HG02973 (cell line): Measurements from ENCODE around the gene ZNF318.
"Not testable (repeated sequence)": the region's sequence is repeated elsewhere in the genome, so short reads cannot be mapped to it uniquely, and the experiment has no call there.

Experiments
- ATAC-seq: cut with Tn5 transposase; IDR thresholded peaks from one replicate; pipeline ENCODE4 v1.9.1; 2021; ENCODE audit warnings: moderate library complexity; ENCODE audit not compliant: unreplicated experiment

The ZNF318 gene

DNA sequence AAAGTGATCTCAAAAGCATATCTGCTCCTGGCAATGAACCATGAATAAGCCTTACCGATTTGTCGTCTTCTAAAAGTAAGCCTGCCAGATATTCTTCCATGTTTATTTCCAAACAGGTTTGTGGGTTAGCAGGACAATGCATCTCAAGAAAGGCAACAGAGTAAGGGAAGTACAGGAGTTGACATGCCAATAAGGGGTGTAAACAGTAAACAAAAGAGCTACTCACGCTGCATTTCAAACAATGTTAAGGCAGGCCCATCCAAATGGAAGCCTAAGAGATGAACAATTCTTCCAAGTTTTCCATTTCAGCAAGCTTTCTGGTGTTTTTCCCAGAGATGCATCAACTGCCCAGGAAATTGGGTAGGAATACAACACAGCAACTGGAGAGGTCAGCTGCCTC, 33.1 kb downstream of the ZNF318 start:
- no peak for ATAC-seq

- ATAC-seq = no peak
Measured at GRCh38 chr6:43335469-43335868, 34.0 kb downstream of the ZNF318 start.

DNA sequence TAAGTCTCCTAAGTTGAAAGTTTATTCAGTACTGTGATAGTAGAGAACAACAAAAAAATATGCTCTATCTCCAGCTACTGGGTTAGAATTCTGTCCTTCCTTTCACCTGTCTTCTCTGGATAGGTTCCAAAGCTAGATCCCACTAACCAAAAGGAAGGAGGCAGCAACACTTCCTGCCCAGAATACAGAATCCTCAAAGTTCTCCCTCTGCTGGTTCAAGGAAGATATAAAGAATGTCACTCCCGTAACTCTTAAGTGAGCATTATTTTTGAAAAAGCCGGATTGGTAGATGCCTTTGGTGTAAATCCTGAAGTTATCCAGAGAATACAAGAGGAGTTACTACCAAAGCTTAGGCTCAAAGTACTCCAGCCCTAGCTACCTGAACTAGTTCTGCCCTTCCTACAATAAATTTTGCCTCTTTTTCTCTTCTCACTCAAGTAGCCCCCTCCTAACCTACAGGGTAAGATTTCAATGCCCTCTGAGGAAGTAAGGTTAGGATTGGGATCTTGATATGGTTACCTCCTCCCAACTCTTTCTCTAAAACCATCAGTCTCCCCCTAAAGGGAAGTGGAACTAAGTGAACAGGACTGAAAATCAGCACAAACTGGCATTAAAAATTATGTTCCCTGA, 34.9 kb downstream of the ZNF318 start:
- ATAC-seq = no peak

GRCh38 chr6:43331891-43332290, 37.6 kb downstream of the ZNF318 start:
- no peak for ATAC-seq

DNA sequence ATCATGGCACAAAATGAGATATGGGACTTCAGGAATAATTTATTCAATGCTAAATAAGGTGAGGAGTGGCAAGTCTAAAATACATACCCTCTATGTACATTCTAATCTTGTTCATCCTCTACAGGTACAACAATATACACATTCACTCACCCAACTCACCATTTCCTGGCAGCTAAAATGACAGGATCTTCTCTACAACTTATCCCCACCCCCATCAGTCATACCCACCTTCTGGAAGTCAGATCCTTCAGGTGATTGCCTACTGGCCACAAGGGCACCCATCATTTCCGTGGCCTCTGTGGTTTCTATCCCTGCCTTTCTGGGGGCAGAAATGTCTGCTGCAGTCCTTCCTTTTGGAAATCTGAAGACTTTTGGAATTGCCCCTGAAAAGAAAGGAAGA, 38.0 kb downstream of the ZNF318 start:
- no peak for ATAC-seq

- ATAC-seq = no peak
Measured at GRCh38 chr6:43328528-43328927, 40.9 kb downstream of the ZNF318 start.

DNA sequence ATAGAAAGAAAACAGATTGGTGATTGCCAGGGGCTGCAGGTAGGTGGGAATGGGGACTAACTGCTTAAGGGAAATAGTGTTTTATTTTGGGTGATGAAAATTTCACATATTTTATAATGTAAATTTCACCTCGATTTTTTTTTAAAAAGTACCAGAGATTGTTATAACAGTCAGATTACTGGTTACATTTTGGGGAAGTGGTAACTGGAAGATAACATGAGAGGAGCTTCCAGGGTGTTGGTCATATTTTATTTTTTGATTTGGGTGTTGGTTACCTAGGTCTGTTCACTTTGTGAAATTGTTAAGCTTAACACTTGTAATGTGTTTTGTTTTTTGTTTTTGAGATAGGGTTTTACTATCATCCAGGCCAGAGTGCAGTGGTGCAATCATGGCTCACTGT, 43.6 kb downstream of the ZNF318 start:
- ATAC-seq = no peak

GRCh38 chr6:43318011-43318410, 51.4 kb downstream of the ZNF318 start:
- no peak for ATAC-seq

- ATAC-seq = no peak
Measured at GRCh38 chr6:43313813-43314212, 55.6 kb downstream of the ZNF318 start.

DNA sequence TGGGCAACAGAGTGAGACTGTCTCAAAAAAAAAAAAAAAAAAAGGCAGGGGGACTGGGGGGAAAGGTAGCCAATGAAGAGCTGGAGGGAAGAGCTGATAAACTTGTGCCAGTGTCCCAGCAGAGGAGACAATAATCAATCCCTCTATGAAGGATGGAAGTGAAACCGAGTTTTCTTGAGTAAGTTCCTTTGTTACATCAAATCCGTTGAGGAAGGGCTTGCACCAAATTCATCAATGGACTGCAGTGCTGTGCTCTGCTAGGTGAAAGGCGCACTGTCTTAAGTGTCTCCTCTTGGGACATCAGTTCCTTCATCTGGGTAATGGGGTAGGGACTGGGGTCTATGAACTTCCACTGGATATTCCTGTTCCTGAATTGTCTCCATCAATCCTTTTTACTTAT, 57.8 kb downstream of the ZNF318 start:
- ATAC-seq = no peak

DNA sequence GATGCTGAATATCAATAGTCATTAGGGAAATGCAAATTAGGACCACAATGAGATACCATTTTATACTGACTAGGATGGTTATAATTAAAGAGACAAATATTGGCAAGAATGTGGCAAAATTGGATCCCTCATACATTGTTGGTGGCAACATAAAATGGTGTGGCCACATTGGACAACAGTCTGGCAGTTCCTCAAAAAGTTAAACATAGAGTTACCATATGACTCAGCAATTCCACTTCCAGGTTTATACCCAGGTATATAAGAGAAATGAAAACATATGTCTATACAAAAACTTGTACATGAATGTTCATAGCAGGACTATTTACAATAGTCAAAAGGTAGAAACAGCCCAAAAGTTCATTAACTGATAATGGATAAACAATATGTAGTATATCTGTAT, 58.8 kb downstream of the ZNF318 start:
- ATAC-seq = no peak

DNA sequence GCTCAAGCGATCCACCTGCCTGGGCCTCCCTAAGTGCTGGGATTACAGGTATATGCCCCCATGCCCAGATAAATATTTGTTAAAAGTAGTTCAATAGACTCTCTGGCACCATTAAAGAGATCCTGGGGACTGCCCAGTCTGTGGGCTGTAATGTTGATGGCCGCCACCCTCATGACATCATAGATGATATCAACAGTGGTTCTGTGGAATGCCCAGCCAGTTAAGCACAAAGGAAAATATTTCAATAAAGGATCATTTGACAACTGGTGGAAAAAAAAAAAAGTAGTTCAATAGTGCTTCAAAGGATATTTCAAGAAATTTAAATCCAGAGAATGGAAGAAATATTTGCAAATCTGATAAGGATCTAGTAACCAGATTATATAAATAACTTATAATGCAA, 59.3 kb downstream of the ZNF318 start:
- no peak for ATAC-seq

DNA sequence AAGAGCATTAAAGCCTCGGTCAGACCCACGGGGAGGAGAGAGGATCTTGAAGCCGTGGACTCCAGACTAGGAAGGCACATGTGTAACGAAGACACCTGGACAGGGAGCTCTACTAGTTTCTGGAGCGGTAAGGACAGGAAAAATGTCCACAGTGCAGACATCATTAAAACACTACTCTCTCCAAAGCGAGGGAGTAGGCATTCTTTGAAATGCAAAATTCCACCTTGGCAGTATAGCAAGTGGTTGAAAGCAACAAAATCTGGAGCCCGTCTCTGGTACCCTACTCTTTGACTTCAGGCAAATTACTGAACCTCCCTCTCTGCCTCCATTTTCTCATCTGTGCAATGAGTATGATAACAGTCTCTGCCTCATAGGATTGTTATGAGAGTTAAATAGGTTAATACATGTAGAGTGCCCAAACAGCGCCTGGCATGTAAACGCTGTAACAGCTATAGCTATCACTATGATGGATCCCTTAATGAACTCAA, 60.4 kb downstream of the ZNF318 start:
- no peak for ATAC-seq

DNA sequence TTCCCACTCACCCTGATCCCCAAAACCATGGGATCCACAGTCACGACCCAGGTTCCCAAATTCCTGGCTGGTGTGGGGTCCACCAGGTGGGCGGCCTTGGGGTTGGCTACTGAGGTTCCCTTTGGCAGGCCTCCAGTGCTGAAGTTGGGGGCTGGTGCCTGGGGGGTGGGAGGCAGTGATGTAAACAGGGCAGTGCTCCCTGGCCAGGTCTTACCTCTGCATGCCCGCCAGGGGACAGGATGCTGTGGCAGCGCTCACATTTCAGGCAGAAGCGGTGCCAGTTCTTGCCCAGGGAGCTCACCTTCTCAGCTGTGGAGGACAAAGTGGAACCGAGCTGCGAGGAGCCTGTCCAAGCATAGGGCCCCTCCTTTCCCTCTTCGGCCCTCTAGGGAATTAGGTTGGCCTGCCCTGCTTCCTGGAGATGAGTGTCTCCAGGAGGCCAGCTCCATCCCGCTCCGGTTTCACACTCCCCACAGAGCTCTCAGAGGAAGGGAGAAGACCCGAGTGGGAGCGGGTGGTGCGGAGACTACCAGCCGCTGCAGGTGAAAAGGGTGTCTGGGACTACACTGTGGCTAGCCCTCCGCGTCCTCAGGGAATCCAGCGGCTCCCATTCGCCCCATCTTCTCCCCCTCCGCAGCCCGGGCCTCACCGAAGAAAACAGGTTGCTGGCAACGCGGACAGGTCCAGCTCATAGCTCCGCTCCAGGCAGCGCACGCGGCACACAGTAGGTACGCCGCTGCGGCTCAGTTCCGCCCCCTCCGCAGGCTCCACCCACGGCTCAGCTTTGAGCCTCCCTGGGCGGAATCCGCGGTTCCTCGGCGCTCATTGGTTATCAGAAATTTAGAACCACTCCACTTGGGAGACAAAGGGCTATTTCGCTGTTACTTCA, 61.1 kb downstream of the ZNF318 start, which contains the start of gene CRIP3:
Gene CRIP3 (minus strand): TSS at position 726 of the 889 bp plus-strand sequence. CDS start 34 bp downstream, at position 692.
- no peak for ATAC-seq

- ATAC-seq = no peak
Measured at GRCh38 chr6:43307451-43308100, 61.9 kb downstream of the ZNF318 start.

- no peak for ATAC-seq
Measured at GRCh38 chr6:43306086-43306485, 63.4 kb downstream of the ZNF318 start.

- no peak for ATAC-seq
Measured at GRCh38 chr6:43304882-43305281, 64.6 kb downstream of the ZNF318 start.

GRCh38 chr6:43304361-43304760, 65.1 kb downstream of the ZNF318 start:
- ATAC-seq = no peak

DNA sequence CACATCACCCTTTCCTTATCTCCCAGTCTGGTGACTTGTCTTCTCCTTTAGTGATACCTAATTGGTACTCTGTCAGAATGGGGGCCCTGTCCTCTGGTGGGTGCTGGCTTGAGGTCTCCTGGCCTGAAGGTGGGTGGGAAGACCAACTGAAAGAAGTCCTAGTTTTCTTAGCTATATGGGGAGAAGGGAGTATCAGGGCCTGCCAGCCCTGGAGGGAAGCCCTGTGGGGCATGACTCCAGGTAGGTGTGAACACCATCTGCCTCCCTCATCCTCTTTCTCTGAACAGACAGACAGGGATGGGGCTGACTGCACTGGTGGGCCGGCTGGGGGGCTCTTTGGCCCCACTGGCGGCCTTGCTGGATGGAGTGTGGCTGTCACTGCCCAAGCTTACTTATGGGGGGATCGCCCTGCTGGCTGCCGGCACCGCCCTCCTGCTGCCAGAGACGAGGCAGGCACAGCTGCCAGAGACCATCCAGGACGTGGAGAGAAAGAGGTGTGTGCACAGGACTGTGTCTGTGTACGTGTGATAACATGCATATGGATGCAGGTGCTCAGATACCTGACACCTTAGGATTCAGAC, 65.6 kb downstream of the ZNF318 start:
- no peak for ATAC-seq

- not testable (repeated sequence) for ATAC-seq
Measured at GRCh38 chr6:43303006-43303405, 66.4 kb downstream of the ZNF318 start.

DNA sequence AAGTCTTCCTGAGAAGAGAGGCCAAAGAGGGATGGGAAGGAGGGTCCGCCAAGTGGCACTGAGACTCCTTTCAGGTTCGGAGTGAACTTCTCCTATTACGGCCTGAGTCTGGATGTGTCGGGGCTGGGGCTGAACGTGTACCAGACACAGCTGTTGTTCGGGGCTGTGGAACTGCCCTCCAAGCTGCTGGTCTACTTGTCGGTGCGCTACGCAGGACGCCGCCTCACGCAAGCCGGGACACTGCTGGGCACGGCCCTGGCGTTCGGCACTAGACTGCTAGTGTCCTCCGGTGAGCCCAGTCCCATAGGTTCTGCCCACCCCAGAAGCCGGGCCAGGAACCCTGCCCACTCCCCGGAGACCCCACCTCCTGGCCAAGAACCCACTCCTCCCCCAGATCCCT, 67.3 kb downstream of the ZNF318 start:
- ATAC-seq = no peak
